ENCODE data around the gene SLC35F4.
"Not testable (repeated sequence)": the region's sequence is repeated elsewhere in the genome, so short reads cannot be mapped to it uniquely, and the experiment has no call there.

Gene SLC35F4

GRCh38 chr14:57865403-57866198 is at the start of gene SLC35F4:
Gene SLC35F4 (minus strand): TSS chr14:57866092.
- DNase-seq, result no peak

- no peak for DNase-seq
Measured at GRCh38 chr14:57909626-57910025, 43.7 kb upstream of the SLC35F4 start.

- DNase-seq, result no peak
Measured at GRCh38 chr14:57903954-57904353, 38.1 kb upstream of the SLC35F4 start.

- DNase-seq, result no peak
Measured at GRCh38 chr14:57898837-57899572, 33.1 kb upstream of the SLC35F4 start.

GRCh38 chr14:57897144-57897748 is 31.4 kb upstream of the SLC35F4 start:
- DNase-seq, result no peak

- DNase-seq, result no peak
Measured at GRCh38 chr14:57889245-57889644, 23.4 kb upstream of the SLC35F4 start.

GRCh38 chr14:57884175-57884574 is 18.3 kb upstream of the SLC35F4 start:
- no peak for DNase-seq

- no peak for DNase-seq
Measured at GRCh38 chr14:57883061-57883460, 17.2 kb upstream of the SLC35F4 start.

- DNase-seq, result no peak
Measured at GRCh38 chr14:57879516-57879915, 13.6 kb upstream of the SLC35F4 start.

GRCh38 chr14:57875985-57876384 is 10.1 kb upstream of the SLC35F4 start:
- DNase-seq, result no peak

- no peak for DNase-seq
Measured at GRCh38 chr14:57875296-57875695, 9.4 kb upstream of the SLC35F4 start.

- no peak for DNase-seq
Measured at GRCh38 chr14:57871459-57872080, 5.7 kb upstream of the SLC35F4 start.

GRCh38 chr14:57870686-57871457 is 5.0 kb upstream of the SLC35F4 start:
- no peak for DNase-seq

GRCh38 chr14:57869617-57870016 is 3.7 kb upstream of the SLC35F4 start:
- no peak for DNase-seq

GRCh38 chr14:57866199-57866705 is 360 bp upstream of the SLC35F4 start:
- no peak for DNase-seq

- no peak for DNase-seq
Measured at GRCh38 chr14:57865066-57865402, 858 bp downstream of the SLC35F4 start.

- DNase-seq, result no peak
Measured at GRCh38 chr14:57864659-57865058, 1.2 kb downstream of the SLC35F4 start.

GRCh38 chr14:57863471-57863870 is 2.4 kb downstream of the SLC35F4 start:
- no peak for DNase-seq

GRCh38 chr14:57855666-57856065 is 10.2 kb downstream of the SLC35F4 start:
- DNase-seq, result not testable (repeated sequence)

GRCh38 chr14:57854571-57854970 is 11.3 kb downstream of the SLC35F4 start:
- no peak for DNase-seq

- DNase-seq, result no peak
Measured at GRCh38 chr14:57851354-57851753, 14.5 kb downstream of the SLC35F4 start.

- DNase-seq, result no peak
Measured at GRCh38 chr14:57848786-57849185, 17.1 kb downstream of the SLC35F4 start.
